DND-41 (cell line): ENCODE data around the gene NPEPPS.

Experiments
- ATAC-seq: fragments of 200-7000 bp; cut with Tn5 transposase; 3 replicates; pipeline ENCODE4 v1.9.1; 2021; ENCODE audit warnings: low read depth; ENCODE audit not compliant: insufficient read depth
- DNase-seq: peaks from one replicate; pipeline ENCODE4 v3.0.0-alpha.2; 2020
- H2AFZ ChIP-seq: 2 replicates; pipeline ENCODE4 v1.6.0; 2012; ENCODE audit warnings: low read depth, low read length
- H3K27ac ChIP-seq: 2 replicates; pipeline ENCODE4 v1.5.1; 2012; ENCODE audit warnings: low read length, inconsistent platforms
- H3K27me3 ChIP-seq: fragments of 200-600 bp; sonication (generic); 2 replicates; pipeline ENCODE4 v1.6.0; 2012; ENCODE audit warnings: low read length, mild to moderate bottlenecking, inconsistent platforms; ENCODE audit not compliant: insufficient read depth, poor library complexity
- H3K36me3 ChIP-seq: 2 replicates; pipeline ENCODE4 v1.5.1; 2012; ENCODE audit warnings: low read length, inconsistent platforms; ENCODE audit not compliant: insufficient read depth
- H3K4me1 ChIP-seq: 2 replicates; pipeline ENCODE4 v1.5.1; 2012; ENCODE audit warnings: mild to moderate bottlenecking, low read length; ENCODE audit not compliant: insufficient read depth
- H3K4me2 ChIP-seq: 2 replicates; pipeline ENCODE4 v1.6.0; 2012; ENCODE audit warnings: mild to moderate bottlenecking, moderate library complexity, low read length, inconsistent platforms; ENCODE audit not compliant: insufficient read depth
- H3K4me3 ChIP-seq, 2 experiments: fragments of 200-600 bp in 1 of 2; shearing (Covaris generic) in 1 of 2; 2 replicates each; pipeline ENCODE4 v1.5.1; 2012 to 2016; ENCODE audit warnings: inconsistent platforms in 2 of 2, low read length in 2 of 2, mild to moderate bottlenecking in 2 of 2, low read depth in 1 of 2, moderate library complexity in 1 of 2
- H3K79me2 ChIP-seq: 2 replicates; pipeline ENCODE4 v1.6.0; 2012; ENCODE audit warnings: low read length, inconsistent platforms; ENCODE audit not compliant: insufficient read depth
- H3K9ac ChIP-seq: 2 replicates; pipeline ENCODE4 v1.6.0; 2012; ENCODE audit warnings: low read depth, mild to moderate bottlenecking, inconsistent platforms, low read length, moderate library complexity
- H3K9me3 ChIP-seq: 2 replicates; pipeline ENCODE4 v1.5.1; 2012; ENCODE audit warnings: low read length, moderate library complexity, mild to moderate bottlenecking, inconsistent platforms; ENCODE audit not compliant: insufficient read depth, severe bottlenecking
- H4K20me1 ChIP-seq: 2 replicates; pipeline ENCODE4 v1.6.0; 2012; ENCODE audit warnings: low read length; ENCODE audit not compliant: insufficient read depth
- EZH2 ChIP-seq: IDR thresholded peaks from 3 replicates; pipeline ENCODE4 v1.6.1; 2012; ENCODE audit warnings: borderline replicate concordance, low read depth, mild to moderate bottlenecking, moderate library complexity, low read length, inconsistent platforms; ENCODE audit not compliant: severe bottlenecking
- TF ChIP-seq, protein P1 (sequence below): IDR thresholded peaks from 2 replicates; pipeline ENCODE4 v1.5.1; 2012; ENCODE audit warnings: borderline replicate concordance, low read length, moderate library complexity, mild to moderate bottlenecking; ENCODE audit not compliant: poor library complexity, severe bottlenecking; ENCODE audit errors: extremely low read depth

NPEPPS gene

DNA sequence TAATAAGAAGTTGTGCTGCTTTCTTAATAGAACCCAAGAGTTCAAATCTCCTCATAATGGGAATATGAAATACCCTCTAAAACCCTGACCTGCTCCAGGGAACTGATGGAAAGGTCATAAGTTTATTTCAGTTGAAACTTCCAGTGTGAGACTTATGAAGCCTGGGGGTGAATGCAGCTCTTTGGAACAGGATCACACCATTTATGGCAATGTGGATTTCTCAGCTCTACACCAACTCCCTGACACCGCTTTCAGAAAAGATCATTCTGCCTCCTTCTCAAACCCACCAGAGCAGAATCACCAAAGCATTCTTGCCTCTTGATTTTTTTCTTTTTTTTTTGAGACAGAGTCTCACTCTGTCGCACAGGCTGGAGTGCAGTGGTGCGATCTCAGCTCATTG lies 102.1 kb downstream of the NPEPPS start:
- Histone ChIP-seq H3K36me3 (no peaks in the 10 kb centered on the region), H2AFZ (no peak overlapping the region), H3K79me2 (no peaks in the 10 kb centered on the region), H3K4me3 (no peak overlapping the region), H3K9ac (no peak overlapping the region), H3K27me3 (no peaks in the 10 kb centered on the region), H3K27ac (no peak overlapping the region), H3K4me1 (no peaks in the 10 kb centered on the region), H3K9me3 (no peaks in the 10 kb centered on the region), H3K4me2 (no peak overlapping the region), H4K20me1 (no peaks in the 10 kb centered on the region)
- no peak for ATAC-seq
- no peak for TF ChIP-seq EZH2
- TF ChIP-seq, protein P1, sequence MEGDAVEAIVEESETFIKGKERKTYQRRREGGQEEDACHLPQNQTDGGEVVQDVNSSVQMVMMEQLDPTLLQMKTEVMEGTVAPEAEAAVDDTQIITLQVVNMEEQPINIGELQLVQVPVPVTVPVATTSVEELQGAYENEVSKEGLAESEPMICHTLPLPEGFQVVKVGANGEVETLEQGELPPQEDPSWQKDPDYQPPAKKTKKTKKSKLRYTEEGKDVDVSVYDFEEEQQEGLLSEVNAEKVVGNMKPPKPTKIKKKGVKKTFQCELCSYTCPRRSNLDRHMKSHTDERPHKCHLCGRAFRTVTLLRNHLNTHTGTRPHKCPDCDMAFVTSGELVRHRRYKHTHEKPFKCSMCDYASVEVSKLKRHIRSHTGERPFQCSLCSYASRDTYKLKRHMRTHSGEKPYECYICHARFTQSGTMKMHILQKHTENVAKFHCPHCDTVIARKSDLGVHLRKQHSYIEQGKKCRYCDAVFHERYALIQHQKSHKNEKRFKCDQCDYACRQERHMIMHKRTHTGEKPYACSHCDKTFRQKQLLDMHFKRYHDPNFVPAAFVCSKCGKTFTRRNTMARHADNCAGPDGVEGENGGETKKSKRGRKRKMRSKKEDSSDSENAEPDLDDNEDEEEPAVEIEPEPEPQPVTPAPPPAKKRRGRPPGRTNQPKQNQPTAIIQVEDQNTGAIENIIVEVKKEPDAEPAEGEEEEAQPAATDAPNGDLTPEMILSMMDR: no peak
- DNase-seq: no peak

DNA sequence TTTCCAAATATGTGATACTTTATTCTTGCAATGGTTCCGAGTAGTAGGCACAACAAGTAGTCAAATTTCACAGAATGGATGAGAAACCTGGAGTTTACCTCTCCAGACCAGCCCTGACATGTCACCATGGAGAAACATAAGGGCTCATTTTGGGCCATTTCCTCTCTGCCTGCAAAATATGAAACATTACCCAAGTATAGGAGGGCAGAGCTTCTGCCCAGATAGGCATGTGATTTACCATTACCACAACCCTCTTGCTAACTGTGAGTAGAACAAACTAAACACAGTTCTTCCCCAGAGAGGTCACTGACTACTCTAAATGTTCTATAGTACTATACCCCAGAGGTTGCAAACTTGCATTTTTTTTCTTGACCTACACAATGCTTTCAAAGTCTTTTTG lies 103.1 kb downstream of the NPEPPS start:
- no peak for TF ChIP-seq EZH2
- TF ChIP-seq, protein P1: no peak
- no peak overlapping the region for H3K9ac ChIP-seq
- H3K9me3 ChIP-seq: no peaks in the 10 kb centered on the region
- H3K4me3 ChIP-seq: no peak overlapping the region
- no peaks in the 10 kb centered on the region for H3K27me3 ChIP-seq
- no peak overlapping the region for H2AFZ ChIP-seq
- DNase-seq: no peak
- no peak overlapping the region for H3K4me2 ChIP-seq
- H3K79me2 ChIP-seq: no peaks in the 10 kb centered on the region
- H4K20me1 ChIP-seq: no peaks in the 10 kb centered on the region
- H3K27ac ChIP-seq: no peak overlapping the region
- no peak for ATAC-seq
- no peaks in the 10 kb centered on the region for H3K36me3 ChIP-seq
- no peaks in the 10 kb centered on the region for H3K4me1 ChIP-seq

DNA sequence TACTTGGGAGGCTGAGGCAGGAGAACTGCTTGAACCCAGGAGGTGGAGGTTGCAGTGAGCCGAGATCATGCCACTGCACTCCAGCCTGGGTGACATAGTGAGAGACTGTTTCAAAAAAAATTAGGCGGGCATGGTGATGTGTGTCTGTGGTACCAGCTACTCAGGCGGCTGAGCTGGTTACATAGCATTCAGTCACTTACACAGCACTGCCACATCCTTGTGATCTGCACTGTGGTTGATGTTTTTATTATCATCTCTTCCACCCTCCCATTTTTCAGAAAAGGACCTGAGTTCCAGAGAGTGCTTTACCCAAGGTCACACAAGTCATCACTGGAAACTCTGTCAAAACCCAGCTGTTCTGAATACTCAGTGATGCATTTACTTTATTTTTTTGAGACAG lies 104.0 kb downstream of the NPEPPS start:
- TF ChIP-seq, protein P1: no peak
- no peak for TF ChIP-seq EZH2
- Histone ChIP-seq H3K36me3 (no peaks in the 10 kb centered on the region), H3K9ac (no peak overlapping the region), H3K27me3 (no peaks in the 10 kb centered on the region), H3K4me2 (no peak overlapping the region), H3K4me3 (no peak overlapping the region), H4K20me1 (no peaks in the 10 kb centered on the region), H2AFZ (no peak overlapping the region), H3K27ac (no peak overlapping the region), H3K79me2 (no peaks in the 10 kb centered on the region), H3K4me1 (no peaks in the 10 kb centered on the region), H3K9me3 (no peaks in the 10 kb centered on the region)
- ATAC-seq: no peak
- no peak for DNase-seq

DNA sequence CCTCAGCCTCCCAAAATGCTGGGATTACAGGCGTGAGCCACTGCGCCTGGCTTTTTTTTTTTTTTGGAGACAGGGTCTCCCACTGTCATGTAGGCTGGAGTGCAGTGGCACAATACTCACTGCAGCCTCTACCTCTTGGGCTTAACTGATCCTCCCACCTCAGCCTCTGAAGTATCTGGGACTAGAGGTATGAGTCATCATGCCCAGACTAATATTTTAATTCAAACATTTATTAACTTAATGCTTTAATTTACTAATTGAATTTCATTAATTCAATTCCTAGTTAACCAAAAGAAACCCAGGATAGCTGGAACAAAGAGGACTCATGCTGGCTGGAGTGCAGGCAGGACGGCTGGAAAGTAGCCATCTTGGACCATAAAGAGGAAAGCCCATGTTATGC lies 104.8 kb downstream of the NPEPPS start:
- Histone ChIP-seq H3K9ac (no peak overlapping the region), H3K9me3 (no peaks in the 10 kb centered on the region), H3K27ac (no peak overlapping the region), H3K4me1 (no peaks in the 10 kb centered on the region), H3K4me3 (no peak overlapping the region), H3K36me3 (no peaks in the 10 kb centered on the region), H2AFZ (no peak overlapping the region), H3K27me3 (no peaks in the 10 kb centered on the region), H3K79me2 (no peaks in the 10 kb centered on the region), H4K20me1 (no peaks in the 10 kb centered on the region), H3K4me2 (no peak overlapping the region)
- DNase-seq (no peak), ATAC-seq (no peak)
- TF ChIP-seq, protein P1: no peak
- TF ChIP-seq EZH2: no peak
